Measurements from ENCODE around the gene USB1. TPM values are rescaled to one million over a fixed set of nuclear protein-coding genes. Genes with fewer than 3 reads are reported as not detected.

Gene USB1
- total and polyA plus RNA-seq, 4 donors = 8.9 to 40.7 (median 28.3) TPM

DNA sequence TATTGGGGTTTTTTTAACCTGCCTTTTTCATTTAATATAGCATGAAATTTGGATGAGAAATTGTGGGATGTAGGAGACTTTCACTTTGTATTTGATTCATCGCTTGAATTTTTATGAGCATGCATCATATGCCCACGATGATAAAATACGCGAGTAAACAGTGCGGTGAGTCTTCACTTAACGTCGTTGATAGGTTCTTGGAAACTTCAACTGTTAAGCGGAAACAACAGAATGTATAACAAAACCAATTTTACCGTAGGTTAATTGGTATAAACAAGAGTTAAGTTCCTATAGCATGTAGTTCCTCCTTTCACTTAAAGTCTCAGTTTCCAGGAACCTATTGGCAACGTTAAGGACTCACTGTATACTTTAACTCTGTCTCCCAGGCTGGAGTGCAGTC lies 53.1 kb downstream of the USB1 start:
- WGBS = 83% methylated on average over 10 of the region's 10 CpGs
- no peaks in the 10 kb centered on the region for H3K27me3 ChIP-seq (ENCODE audit: control insufficient read depth in 4 of 4, insufficient read depth in 4 of 4, low read length in 3 of 4)
- H3K9me3 ChIP-seq (ENCODE audit: control insufficient read depth in 4 of 4, low read length in 3 of 4) = no peaks in the 10 kb centered on the region
- no peaks in the 10 kb centered on the region for H3K36me3 ChIP-seq (ENCODE audit: control insufficient read depth in 4 of 4, insufficient read depth in 3 of 4, low read depth in 1 of 4, low read length in 3 of 4)
- no peak for DNase-seq (ENCODE audit: low spot score)
- no peaks in the 10 kb centered on the region for H3K4me1 ChIP-seq (ENCODE audit: control insufficient read depth in 4 of 4, insufficient read depth in 4 of 4, low read length in 3 of 4)
- H3K27ac ChIP-seq (ENCODE audit: low read depth in 1 of 2, low read length in 2 of 2) = no peak overlapping the region
- H3K9ac ChIP-seq (ENCODE audit: low read depth in 1 of 2, low read length in 2 of 2) = no peak overlapping the region
- H3K4me3 ChIP-seq (ENCODE audit: low read depth in 1 of 3, low read length in 3 of 3) = no peak overlapping the region
- TF ChIP-seq RXRA (IDR thresholded peaks at IDR 0.05) (no peak), RAD21 (IDR thresholded peaks at IDR 0.05) (no peak), NR2F2 (IDR thresholded peaks at IDR 0.05) (no peak), TAF1 (conservative IDR thresholded peaks at IDR 0.05) (no peak), JUND (IDR thresholded peaks at IDR 0.05) (no peak), FOXA2 (IDR thresholded peaks at IDR 0.05) (no peak), EGR1 (IDR thresholded peaks at IDR 0.05; ENCODE audit: low read depth in 2 of 2) (no peak), YY1 (IDR thresholded peaks at IDR 0.05) (no peak), HNF4G (IDR thresholded peaks at IDR 0.05) (no peak), FOXA1 (IDR thresholded peaks at IDR 0.05) (no peak), SP1 (IDR thresholded peaks at IDR 0.05) (no peak), GABPA (IDR thresholded peaks at IDR 0.05 in 1 of 2, conservative IDR thresholded peaks at IDR 0.05 in 1 of 2) (no peak), HNF4A (conservative IDR thresholded peaks at IDR 0.05) (no peak)
- TF ChIP-seq, protein P1, sequence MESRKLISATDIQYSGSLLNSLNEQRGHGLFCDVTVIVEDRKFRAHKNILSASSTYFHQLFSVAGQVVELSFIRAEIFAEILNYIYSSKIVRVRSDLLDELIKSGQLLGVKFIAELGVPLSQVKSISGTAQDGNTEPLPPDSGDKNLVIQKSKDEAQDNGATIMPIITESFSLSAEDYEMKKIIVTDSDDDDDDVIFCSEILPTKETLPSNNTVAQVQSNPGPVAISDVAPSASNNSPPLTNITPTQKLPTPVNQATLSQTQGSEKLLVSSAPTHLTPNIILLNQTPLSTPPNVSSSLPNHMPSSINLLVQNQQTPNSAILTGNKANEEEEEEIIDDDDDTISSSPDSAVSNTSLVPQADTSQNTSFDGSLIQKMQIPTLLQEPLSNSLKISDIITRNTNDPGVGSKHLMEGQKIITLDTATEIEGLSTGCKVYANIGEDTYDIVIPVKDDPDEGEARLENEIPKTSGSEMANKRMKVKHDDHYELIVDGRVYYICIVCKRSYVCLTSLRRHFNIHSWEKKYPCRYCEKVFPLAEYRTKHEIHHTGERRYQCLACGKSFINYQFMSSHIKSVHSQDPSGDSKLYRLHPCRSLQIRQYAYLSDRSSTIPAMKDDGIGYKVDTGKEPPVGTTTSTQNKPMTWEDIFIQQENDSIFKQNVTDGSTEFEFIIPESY (IDR thresholded peaks at IDR 0.05) = no peak
- TF ChIP-seq, protein P2, sequence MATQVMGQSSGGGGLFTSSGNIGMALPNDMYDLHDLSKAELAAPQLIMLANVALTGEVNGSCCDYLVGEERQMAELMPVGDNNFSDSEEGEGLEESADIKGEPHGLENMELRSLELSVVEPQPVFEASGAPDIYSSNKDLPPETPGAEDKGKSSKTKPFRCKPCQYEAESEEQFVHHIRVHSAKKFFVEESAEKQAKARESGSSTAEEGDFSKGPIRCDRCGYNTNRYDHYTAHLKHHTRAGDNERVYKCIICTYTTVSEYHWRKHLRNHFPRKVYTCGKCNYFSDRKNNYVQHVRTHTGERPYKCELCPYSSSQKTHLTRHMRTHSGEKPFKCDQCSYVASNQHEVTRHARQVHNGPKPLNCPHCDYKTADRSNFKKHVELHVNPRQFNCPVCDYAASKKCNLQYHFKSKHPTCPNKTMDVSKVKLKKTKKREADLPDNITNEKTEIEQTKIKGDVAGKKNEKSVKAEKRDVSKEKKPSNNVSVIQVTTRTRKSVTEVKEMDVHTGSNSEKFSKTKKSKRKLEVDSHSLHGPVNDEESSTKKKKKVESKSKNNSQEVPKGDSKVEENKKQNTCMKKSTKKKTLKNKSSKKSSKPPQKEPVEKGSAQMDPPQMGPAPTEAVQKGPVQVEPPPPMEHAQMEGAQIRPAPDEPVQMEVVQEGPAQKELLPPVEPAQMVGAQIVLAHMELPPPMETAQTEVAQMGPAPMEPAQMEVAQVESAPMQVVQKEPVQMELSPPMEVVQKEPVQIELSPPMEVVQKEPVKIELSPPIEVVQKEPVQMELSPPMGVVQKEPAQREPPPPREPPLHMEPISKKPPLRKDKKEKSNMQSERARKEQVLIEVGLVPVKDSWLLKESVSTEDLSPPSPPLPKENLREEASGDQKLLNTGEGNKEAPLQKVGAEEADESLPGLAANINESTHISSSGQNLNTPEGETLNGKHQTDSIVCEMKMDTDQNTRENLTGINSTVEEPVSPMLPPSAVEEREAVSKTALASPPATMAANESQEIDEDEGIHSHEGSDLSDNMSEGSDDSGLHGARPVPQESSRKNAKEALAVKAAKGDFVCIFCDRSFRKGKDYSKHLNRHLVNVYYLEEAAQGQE (IDR thresholded peaks at IDR 0.05) = no peak
- TF ChIP-seq, protein P3, sequence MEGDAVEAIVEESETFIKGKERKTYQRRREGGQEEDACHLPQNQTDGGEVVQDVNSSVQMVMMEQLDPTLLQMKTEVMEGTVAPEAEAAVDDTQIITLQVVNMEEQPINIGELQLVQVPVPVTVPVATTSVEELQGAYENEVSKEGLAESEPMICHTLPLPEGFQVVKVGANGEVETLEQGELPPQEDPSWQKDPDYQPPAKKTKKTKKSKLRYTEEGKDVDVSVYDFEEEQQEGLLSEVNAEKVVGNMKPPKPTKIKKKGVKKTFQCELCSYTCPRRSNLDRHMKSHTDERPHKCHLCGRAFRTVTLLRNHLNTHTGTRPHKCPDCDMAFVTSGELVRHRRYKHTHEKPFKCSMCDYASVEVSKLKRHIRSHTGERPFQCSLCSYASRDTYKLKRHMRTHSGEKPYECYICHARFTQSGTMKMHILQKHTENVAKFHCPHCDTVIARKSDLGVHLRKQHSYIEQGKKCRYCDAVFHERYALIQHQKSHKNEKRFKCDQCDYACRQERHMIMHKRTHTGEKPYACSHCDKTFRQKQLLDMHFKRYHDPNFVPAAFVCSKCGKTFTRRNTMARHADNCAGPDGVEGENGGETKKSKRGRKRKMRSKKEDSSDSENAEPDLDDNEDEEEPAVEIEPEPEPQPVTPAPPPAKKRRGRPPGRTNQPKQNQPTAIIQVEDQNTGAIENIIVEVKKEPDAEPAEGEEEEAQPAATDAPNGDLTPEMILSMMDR (IDR thresholded peaks at IDR 0.05; ENCODE audit: low read depth, low read length, missing input control) = no peak
- TF ChIP-seq, protein P4, sequence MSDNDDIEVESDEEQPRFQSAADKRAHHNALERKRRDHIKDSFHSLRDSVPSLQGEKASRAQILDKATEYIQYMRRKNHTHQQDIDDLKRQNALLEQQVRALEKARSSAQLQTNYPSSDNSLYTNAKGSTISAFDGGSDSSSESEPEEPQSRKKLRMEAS (IDR thresholded peaks at IDR 0.05) = no peak
- TF ChIP-seq, protein P5, sequence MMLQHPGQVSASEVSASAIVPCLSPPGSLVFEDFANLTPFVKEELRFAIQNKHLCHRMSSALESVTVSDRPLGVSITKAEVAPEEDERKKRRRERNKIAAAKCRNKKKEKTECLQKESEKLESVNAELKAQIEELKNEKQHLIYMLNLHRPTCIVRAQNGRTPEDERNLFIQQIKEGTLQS (IDR thresholded peaks at IDR 0.05) = no peak

Data from liver (tissue), 9 donors.